Medulla oblongata (tissue), 1 donor: ENCODE results near the gene FBXO48.
"Not testable (repeated sequence)": the region's sequence is repeated elsewhere in the genome, so short reads cannot be mapped to it uniquely, and the experiment has no call there.

Experiments used
- DNase-seq: peaks from one replicate; pipeline ENCODE4 v3.0.0-alpha.2; 2015; ENCODE audit errors: extremely low spot score

Gene FBXO48, protein sequence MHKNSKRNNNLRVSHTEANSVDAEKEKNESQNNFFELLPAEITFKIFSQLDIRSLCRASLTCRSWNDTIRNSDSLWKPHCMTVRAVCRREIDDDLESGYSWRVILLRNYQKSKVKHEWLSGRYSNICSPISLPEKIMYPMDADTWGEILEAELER

GRCh38 chr2:68467077-68467960 lies at the start of gene FBXO48, which contains the start of gene APLF:
TSS of gene FBXO48 (minus strand) at chr2:68467294. CDS start at chr2:68465145, 2,149 bp downstream.
TSS of gene APLF (plus strand) at chr2:68467585. CDS start at chr2:68467732, 147 bp downstream.
- DNase-seq: peak; percentile 100

DNA sequence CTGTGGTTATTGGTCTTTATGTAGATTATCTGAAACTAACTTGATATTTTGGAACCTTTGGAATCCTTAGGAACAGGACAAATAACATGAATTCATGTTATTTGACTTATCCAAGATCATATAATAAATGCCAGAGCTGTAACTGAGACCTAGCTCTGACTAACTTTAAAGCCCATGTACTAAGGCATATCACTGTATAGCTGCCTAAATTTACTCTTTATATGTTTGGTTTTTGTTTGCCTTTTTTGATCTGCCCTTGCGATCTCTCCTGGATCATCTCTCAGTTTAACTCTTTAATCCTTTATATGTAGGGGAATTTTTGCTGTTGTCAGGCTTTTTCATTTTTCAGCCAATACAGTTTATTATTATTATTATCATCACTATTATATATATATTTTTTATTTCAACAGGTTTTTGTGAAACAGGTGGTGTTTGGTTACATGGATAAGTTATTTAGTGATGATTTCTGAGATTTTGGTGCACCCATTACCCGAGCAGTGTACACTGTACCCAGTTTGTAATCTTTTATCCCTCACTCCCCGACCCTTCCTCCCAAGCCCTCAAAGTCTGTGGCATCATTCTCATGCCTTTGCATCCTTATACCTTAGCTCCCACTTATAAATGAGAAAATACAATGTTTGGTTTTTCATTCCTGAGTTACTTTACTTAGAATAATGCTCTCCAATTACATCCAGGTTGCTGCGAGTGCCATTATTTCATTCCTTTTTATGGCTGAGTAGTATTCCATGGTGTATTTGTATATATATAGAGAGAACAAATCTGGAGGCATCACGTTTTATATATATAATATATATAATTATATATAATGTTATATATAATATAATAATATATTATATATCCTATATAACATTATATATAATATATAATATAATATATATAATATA lies 49.2 kb upstream of the FBXO48 start:
- DNase-seq: no peak

DNA sequence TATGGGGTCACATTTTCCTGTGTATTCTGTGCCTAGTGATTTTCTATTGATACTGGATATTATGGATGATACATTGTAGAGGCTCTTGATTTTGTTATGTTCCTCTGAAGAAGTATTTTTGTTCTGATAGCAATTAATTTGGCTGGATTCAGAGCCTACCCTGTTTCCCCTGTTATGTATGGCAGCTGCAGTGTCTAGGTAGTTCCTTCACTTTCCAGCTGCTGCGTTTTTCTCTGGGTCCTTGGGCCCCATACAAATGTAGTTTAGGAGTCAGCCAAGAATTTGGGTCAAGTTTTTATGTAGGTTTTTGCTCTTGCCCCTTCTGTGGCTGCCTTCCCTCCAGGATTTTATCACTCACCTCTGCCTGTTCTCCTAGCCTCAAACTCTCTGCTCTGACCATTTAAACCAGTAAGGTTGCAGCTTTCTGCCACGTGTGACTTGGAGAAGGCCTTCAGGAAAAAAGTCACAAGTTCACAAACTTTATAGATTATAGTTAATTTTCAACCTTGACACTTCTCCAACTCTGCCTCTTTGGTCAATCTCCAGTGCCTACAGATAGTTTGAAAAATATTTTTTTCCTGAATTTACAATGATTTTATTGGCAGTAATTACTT lies 47.3 kb upstream of the FBXO48 start:
- no peak for DNase-seq

DNA sequence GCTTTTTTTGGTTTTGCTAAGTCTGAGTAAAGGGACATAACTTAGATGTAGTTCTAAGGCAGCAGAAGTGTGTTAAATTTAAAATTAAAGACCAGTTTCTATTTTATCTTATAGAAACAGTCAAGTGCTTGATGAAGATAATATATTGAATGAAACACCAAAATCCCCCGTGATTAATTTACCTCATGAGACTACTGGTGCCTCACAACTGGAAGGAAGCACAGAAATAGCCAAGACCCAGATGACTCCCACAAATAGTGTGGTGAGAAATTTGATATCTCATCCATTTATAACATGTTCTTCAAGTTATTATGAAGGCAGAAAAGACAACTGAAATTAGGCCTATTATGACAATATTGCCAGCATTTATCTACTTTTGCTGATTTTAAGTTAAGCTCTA lies 45.9 kb upstream of the FBXO48 start:
- no peak for DNase-seq

GRCh38 chr2:68512326-68512725 lies 45.2 kb upstream of the FBXO48 start:
- no peak for DNase-seq

- DNase-seq: no peak
Observed at GRCh38 chr2:68506170-68506569, 39.1 kb upstream of the FBXO48 start.

- DNase-seq: no peak
Observed at GRCh38 chr2:68505603-68506159, 38.6 kb upstream of the FBXO48 start.

- DNase-seq: no peak
Observed at GRCh38 chr2:68501768-68502167, 34.7 kb upstream of the FBXO48 start.

- peak; percentile 5 for DNase-seq
Observed at GRCh38 chr2:68500649-68501048, 33.6 kb upstream of the FBXO48 start.

DNA sequence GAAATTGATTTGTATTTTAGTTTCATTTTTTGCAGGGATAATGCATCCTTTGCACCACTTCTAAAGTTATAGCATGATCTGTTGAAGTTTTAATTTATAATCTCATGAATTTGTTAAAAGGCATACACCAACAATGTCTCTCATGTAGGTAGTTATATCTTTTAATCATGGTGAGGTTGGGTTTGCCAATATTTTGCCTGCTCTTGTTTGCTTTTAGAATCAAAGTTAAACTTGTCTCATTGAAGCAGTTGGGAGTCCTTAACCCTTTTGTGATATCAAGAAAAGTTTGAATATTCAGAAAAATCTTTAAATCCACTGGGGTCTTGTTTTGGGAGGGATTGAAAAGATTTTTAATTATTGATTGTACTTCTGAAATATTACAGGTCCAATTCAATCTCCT lies 32.0 kb upstream of the FBXO48 start:
- DNase-seq: no peak

- DNase-seq: no peak
Observed at GRCh38 chr2:68491582-68491981, 24.5 kb upstream of the FBXO48 start.

DNA sequence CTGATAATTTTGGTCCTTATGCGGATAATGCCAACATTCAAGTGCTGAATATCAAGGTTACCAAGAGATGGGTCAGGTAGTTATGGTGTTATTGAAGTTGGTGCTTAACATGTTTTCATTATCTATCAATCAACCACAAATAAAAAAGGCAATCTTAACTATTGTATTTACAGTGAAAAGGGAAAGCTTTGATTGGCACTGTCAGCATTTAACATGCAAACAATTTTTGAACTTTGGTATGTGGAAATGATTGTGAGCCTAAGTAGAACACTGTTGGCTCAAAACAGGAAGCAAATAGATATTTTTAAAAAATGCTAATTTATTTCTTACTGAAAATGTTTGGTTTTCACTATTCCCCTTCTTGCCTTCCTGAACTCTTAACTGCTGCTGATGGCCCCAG lies 22.2 kb upstream of the FBXO48 start:
- DNase-seq: no peak

GRCh38 chr2:68488605-68489004 lies 21.5 kb upstream of the FBXO48 start:
- not testable (repeated sequence) for DNase-seq

- peak; percentile 31 for DNase-seq
Observed at GRCh38 chr2:68487773-68488355, 20.8 kb upstream of the FBXO48 start.

GRCh38 chr2:68483011-68483410 lies 15.9 kb upstream of the FBXO48 start:
- no peak for DNase-seq

DNA sequence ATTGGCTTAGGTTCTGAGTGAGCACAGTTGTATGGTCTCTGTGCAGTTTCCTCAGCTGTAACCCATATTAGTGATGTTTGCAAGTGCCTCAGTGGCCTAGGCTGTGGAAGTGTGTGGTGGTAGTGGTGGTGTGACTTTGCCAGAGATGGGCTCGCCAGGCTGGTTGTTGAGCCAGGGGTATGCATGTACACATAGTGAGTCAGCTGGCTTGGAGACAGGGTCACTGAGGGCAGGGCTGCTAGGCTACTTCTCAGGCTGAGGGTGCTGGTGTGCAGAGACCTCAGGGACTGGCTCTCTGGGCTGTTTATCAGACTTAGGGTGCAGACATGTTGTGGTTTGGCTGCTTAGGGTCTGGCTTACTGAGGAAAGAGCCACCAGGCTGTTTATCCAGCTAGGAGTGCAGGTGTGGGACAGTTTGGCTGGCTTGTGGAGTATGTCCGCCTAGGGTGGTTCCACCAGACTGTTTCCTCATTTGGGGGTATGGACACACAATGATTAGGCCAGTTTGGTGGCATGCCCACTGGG lies 15.3 kb upstream of the FBXO48 start:
- no peak for DNase-seq

GRCh38 chr2:68478688-68479087 lies 11.6 kb upstream of the FBXO48 start:
- no peak for DNase-seq

DNA sequence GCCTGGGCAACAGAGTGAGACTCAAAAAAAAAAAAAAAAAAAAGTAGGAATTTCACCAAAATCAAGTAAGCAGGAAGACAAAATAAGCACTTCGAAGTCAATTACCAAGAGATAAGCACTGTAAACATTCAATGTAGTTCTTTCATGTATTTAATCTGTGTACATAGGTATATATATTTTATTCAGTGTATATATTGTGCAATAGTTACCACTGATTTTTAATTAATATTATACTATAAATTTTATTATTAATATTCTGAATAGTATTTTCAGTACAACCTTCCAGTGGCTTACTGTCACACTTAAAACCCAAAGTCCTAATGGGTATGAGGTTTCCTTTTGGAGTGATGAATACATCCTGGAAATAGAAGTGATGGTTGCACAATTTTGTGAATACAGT lies 9.4 kb upstream of the FBXO48 start:
- no peak for DNase-seq

DNA sequence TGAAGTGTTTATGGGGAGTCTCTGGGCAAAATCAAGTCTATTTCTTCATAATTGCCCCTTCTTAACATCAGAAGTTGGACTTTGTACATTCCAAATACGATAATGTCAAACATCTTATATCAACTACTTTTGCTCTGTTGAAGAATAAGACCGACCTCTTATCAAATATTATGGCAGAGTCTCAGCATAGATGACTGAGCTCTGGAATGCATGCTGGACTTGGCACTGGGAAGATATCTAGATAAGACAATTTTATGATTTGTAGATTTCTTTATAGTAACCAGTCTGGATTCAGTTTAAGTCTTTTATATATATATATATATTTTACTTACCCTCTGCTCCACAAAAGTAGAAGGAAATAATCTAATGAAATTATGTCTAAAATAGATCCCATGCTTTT lies 8.5 kb upstream of the FBXO48 start:
- DNase-seq: no peak

DNA sequence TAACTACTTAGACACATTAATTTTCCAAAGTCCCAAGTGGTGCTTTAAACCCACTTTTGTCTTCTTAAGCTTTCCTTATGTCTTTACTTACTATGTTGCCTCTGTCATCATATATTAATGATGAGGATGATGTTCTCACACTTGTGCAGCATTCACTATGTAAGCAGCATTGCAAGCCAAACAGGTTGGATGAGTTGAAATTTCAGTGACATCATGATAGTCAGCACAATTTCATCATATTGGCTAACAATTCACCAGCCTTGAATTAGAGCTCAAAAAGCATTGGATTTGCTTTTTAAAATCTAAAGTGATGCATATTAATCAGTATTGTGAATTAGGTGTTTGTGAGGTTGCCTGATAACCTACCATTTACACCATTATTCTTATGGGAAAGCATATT lies 8.0 kb upstream of the FBXO48 start:
- DNase-seq: no peak
